ENCODE data around the gene KDM1A. TPM values are rescaled to one million over a fixed set of nuclear protein-coding genes. Genes with fewer than 3 reads are reported as not detected.

The KDM1A gene
- total RNA-seq, 1 experiment from 2014 or later = 204 TPM

DNA sequence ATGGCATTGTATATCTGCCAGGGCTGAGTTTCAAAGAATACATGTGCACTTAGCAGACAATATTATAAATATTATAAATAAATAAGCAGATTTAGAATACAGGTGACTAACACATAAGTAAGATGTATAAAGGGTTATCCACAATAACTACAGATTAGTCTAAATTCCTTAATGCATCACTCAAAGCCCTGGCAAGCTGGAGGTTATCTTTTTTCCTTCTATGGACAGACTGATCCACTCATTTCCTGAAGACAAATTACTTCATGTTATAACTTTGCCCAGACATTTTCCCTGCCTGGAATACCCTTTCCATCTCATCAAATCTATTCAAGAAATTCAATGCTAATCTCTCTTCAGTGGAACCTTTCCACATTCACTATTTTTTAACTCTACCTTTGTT, 110.6 kb downstream of the KDM1A start:
- TF ChIP-seq, protein P1, sequence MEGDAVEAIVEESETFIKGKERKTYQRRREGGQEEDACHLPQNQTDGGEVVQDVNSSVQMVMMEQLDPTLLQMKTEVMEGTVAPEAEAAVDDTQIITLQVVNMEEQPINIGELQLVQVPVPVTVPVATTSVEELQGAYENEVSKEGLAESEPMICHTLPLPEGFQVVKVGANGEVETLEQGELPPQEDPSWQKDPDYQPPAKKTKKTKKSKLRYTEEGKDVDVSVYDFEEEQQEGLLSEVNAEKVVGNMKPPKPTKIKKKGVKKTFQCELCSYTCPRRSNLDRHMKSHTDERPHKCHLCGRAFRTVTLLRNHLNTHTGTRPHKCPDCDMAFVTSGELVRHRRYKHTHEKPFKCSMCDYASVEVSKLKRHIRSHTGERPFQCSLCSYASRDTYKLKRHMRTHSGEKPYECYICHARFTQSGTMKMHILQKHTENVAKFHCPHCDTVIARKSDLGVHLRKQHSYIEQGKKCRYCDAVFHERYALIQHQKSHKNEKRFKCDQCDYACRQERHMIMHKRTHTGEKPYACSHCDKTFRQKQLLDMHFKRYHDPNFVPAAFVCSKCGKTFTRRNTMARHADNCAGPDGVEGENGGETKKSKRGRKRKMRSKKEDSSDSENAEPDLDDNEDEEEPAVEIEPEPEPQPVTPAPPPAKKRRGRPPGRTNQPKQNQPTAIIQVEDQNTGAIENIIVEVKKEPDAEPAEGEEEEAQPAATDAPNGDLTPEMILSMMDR (conservative IDR thresholded peaks at IDR 0.05) = no peak
- no peak overlapping the region for H2BK20ac ChIP-seq (ENCODE audit: low read depth, low read length, poor library complexity, severe bottlenecking)
- H3K27me3 ChIP-seq (ENCODE audit: insufficient read depth, low read length) = no peaks in the 10 kb centered on the region
- H2AFZ ChIP-seq (ENCODE audit: low read length) = no peak overlapping the region
- H3T11ph ChIP-seq (ENCODE audit: low read length) = no peak overlapping the region
- H2BK15ac ChIP-seq (ENCODE audit: low read depth, low read length) = no peak overlapping the region
- no peak overlapping the region for H3K56ac ChIP-seq (ENCODE audit: insufficient read length, low read depth, low read length)
- H3K4ac ChIP-seq (ENCODE audit: low read depth, low read length) = no peak overlapping the region
- no peak overlapping the region for H2BK120ac ChIP-seq (ENCODE audit: low read depth, low read length, poor library complexity, severe bottlenecking)
- no peaks in the 10 kb centered on the region for H3K9me3 ChIP-seq (ENCODE audit: control insufficient read depth, low read depth, low read length)
- H3K4me1 ChIP-seq (ENCODE audit: insufficient read depth, low read length) = no peaks in the 10 kb centered on the region
- no peak overlapping the region for H3K14ac ChIP-seq (ENCODE audit: insufficient read depth, low read length)
- no peak overlapping the region for H4K5ac ChIP-seq (ENCODE audit: insufficient read length, low read depth, low read length)
- no peaks in the 10 kb centered on the region for H3K27me3 Mint-ChIP-seq (ENCODE audit: low read depth)
- no peak overlapping the region for H3K27ac ChIP-seq (ENCODE audit: insufficient read length, low read depth, low read length)
- H3K79me1 ChIP-seq (ENCODE audit: insufficient read depth, low read depth, low read length, poor library complexity, severe bottlenecking) = peaks cover 9% of the 10 kb centered on the region
- H3K4me1 Mint-ChIP-seq = peaks cover 6 to 10% of the 10 kb centered on the region in 2 experiments
- H2BK5ac ChIP-seq (ENCODE audit: insufficient read length, low read length) = no peak overlapping the region
- no peak for DNase-seq
- no peaks in the 10 kb centered on the region for H3K23me2 ChIP-seq (ENCODE audit: insufficient read length, low read depth, low read length, poor library complexity, severe bottlenecking)
- H2AK5ac ChIP-seq (ENCODE audit: insufficient read length, low read length) = no peak overlapping the region
- 0 out of 7 replicates have a peak, but pooled peaks cover 0 to 4% (median 0%) of the 10 kb centered on the region in 3 experiments for H3K36me3 Mint-ChIP-seq (ENCODE audit: insufficient read depth in 1 of 3, low read depth in 3 of 3)
- no peak overlapping the region for H3K4me2 ChIP-seq (ENCODE audit: insufficient read depth, insufficient read length, low read length)
- no peak overlapping the region for H2BK12ac ChIP-seq (ENCODE audit: insufficient read length, low read depth, low read length)
- no peak overlapping the region for H3K9ac ChIP-seq (ENCODE audit: extremely low read depth, insufficient read length, low read length)
- no peak overlapping the region for H4K8ac ChIP-seq (replicated peaks; ENCODE audit: insufficient read length, low read depth, low read length)
- H4K20me1 ChIP-seq (ENCODE audit: control insufficient read depth, insufficient read depth, insufficient read length) = no peaks in the 10 kb centered on the region
- H3K27ac Mint-ChIP-seq = no peak overlapping the region
- H3K79me2 ChIP-seq (ENCODE audit: insufficient read depth, low read length) = peaks cover 8% of the 10 kb centered on the region
- no peak overlapping the region for H3K23ac ChIP-seq (ENCODE audit: insufficient read length, low read depth, low read length)
- H3K9me3 Mint-ChIP-seq = no peaks in the 10 kb centered on the region
- H4K91ac ChIP-seq (ENCODE audit: insufficient read length, low read depth, low read length) = no peak overlapping the region
- H3K18ac ChIP-seq (ENCODE audit: insufficient read length, low read depth, low read length) = no peak overlapping the region
- H3K4me3 Mint-ChIP-seq = no peak overlapping the region; a peak in 1 of 5 replicates

Data from H9 (cell line).